Adrenal gland (tissue), 12 donors: Measurements from ENCODE around the gene ZC2HC1B. TPM values are rescaled to one million over a fixed set of nuclear protein-coding genes. Genes with fewer than 3 reads are reported as not detected.

Source experiments
- DNase-seq, 7 donors: peaks; one replicate each; pipeline ENCODE4 v3.0.0-alpha.2; 2019 to 2020
- H3K27ac ChIP-seq, 5 donors: fragments of 200-600 bp; sonication (generic) in 4 of 5; 1 replicate in 3 of 5; 2 replicates in 2 of 5; pipeline versions ENCODE4 v1.5.1 to v1.8.0; 2016 to 2020; ENCODE audit warnings: mild to moderate bottlenecking in 1 of 5
- H3K27me3 ChIP-seq: fragments of 200-600 bp; 2 replicates; pipeline ENCODE4 v1.8.0; 2021
- H3K36me3 ChIP-seq, 2 donors: fragments of 200-600 bp; replicated peaks in 1 of 2; 1 replicate in 1 of 2; 2 replicates in 1 of 2; pipeline versions ENCODE4 v1.5.1 to v1.8.0; 2018 to 2022
- H3K4me1 ChIP-seq, 2 donors: fragments of 200-600 bp; replicated peaks in 1 of 2; 1 replicate in 1 of 2; 2 replicates in 1 of 2; pipeline versions ENCODE4 v1.5.1 to v1.8.0; 2018 to 2021
- H3K4me3 ChIP-seq, 4 donors: fragments of 200-600 bp; sonication (generic) in 3 of 4; one replicate each; pipeline ENCODE4 v1.5.1; 2016 to 2018
- H3K9me3 ChIP-seq, 3 donors: fragments of 200-600 bp; sonication (generic) in 1 of 3; replicated peaks in 1 of 3; 1 replicate in 2 of 3; 2 replicates in 1 of 3; pipeline versions ENCODE4 v1.5.1 to v1.8.0; 2016 to 2021
- CTCF ChIP-seq, 6 experiments: fragments of 450-650 bp in 4 of 6; fragments of 200-600 bp in 2 of 6; sonication (generic) in 1 of 6; IDR thresholded peaks; 1 replicate in 5 of 6; 2 replicates in 1 of 6; pipeline versions ENCODE4 v1.5.1 to v1.8.0; 2016 to 2021; ENCODE audit warnings: antibody characterized with exemption in 6 of 6, mild to moderate bottlenecking in 2 of 6, moderate library complexity in 1 of 6
- POLR2A ChIP-seq, 2 donors: fragments of 450-650 bp; IDR thresholded peaks; one replicate each; pipeline ENCODE4 v1.6.1; 2017; ENCODE audit warnings: antibody characterized with exemption in 2 of 2, mild to moderate bottlenecking in 2 of 2, moderate library complexity in 1 of 2
- WGBS, 4 donors: extraction: QIAGEN DNeasy Blood & Tissue Kit in 2 of 4; methylation state at CpG; one replicate each; pipeline versions ENCODE4 v1.1.5 to v1.1.7; 2013 to 2017; 5-methylcytosine and 5-hydroxymethylcytosine counted together
- intact Hi-C, 2 donors: fragments of 100-400 bp; cut with DNase I; formaldehyde crosslinking; loops; one replicate each; pipeline versions ENCODE4 v1.14.1 to v1.15.0; 2022 to 2023
- polyA plus RNA-seq, 3 donors: library from polyadenylated mRNA; stranded (reverse); fragments of 200-250 nt in 2 of 3; fragments of 350-450 nt in 1 of 3; fragmentation: Illumina TruSeq in 1 of 3; extraction: RNeasy Lipid Tissue Mini Kit (QIAGEN cat#74804) in 1 of 3; gene quantifications; one replicate each; pipeline ENCODE4 v1.2.3, GENCODE V29; 2013 to 2014
- total RNA-seq, 9 donors: library from RNA; depleted of rRNA in 4 of 9; stranded (reverse); fragments of >200 nt in 4 of 9; fragments of 120-200 nt in 1 of 9; fragmentation: NEBNext Ultra II Directional in 1 of 9; extraction: Animal tissue kit (Norgen Biotek cat#: 25700) in 1 of 9; gene quantifications; one replicate each; pipeline versions ENCODE4 v1.1.0 to v1.2.4, GENCODE V29; 2013 to 2023
- donor health status: healthy with polysubstance abuse.
- donor health status: Bipolar disorder and iron deficiency.
- donor health status: DM: yes; HTN: yes; CAD: no.
- donor health status: DM: no; HTN: no; CAD: no.
- donor health status: DM: no; HTN: no; CAD: no.
- donor health status: DM: yes; HTN: yes; CAD: no.

The ZC2HC1B gene
- total and polyA plus RNA-seq, 12 donors = 0.32 to 1.0 TPM; not detected in 10

GRCh38 chr6:143880412-143880811, 16.1 kb downstream of the ZC2HC1B start:
- WGBS, 4 donors = 86 to 92% (median 88%) methylated on average over 2 of the region's 2 CpGs
- no peak overlapping the region for H3K4me3 ChIP-seq
- TF ChIP-seq CTCF (IDR thresholded peaks at IDR 0.05) = no peak
- TF ChIP-seq POLR2A (IDR thresholded peaks at IDR 0.05) = no peak
- H3K9me3 ChIP-seq = no peaks in the 10 kb centered on the region
- no peak for DNase-seq
- no peaks in the 10 kb centered on the region for H3K27me3 ChIP-seq
- intact Hi-C loops = no loop called here
- no peak overlapping the region for H3K27ac ChIP-seq
- H3K4me1 ChIP-seq = no peaks in the 10 kb centered on the region
- no peaks in the 10 kb centered on the region for H3K36me3 ChIP-seq

GRCh38 chr6:143882401-143882930, 18.2 kb downstream of the ZC2HC1B start:
- Histone ChIP-seq H3K4me1 (no peaks in the 10 kb centered on the region), H3K4me3 (no peak overlapping the region), H3K27me3 (no peaks in the 10 kb centered on the region), H3K36me3 (no peaks in the 10 kb centered on the region), H3K27ac (no peak overlapping the region), H3K9me3 (no peaks in the 10 kb centered on the region)
- WGBS, 4 donors = 71 to 78% (median 74%) methylated on average over 2 of the region's 2 CpGs
- DNase-seq = no peak
- no peak for TF ChIP-seq CTCF (IDR thresholded peaks at IDR 0.05)
- TF ChIP-seq POLR2A (IDR thresholded peaks at IDR 0.05) = no peak
- intact Hi-C loops = no loop called here

GRCh38 chr6:143884216-143884900, 20.1 kb downstream of the ZC2HC1B start:
- no peak for DNase-seq
- Histone ChIP-seq H3K9me3 (no peaks in the 10 kb centered on the region), H3K27ac (no peak overlapping the region), H3K27me3 (no peaks in the 10 kb centered on the region), H3K36me3 (no peaks in the 10 kb centered on the region), H3K4me3 (no peak overlapping the region), H3K4me1 (no peaks in the 10 kb centered on the region)
- WGBS, 4 donors = 78 to 85% (median 83%) methylated on average over 7 of the region's 7 CpGs
- intact Hi-C loops = no loop called here
- TF ChIP-seq POLR2A (IDR thresholded peaks at IDR 0.05) (no peak), CTCF (IDR thresholded peaks at IDR 0.05) (no peak)

- no peak for DNase-seq
- no peaks in the 10 kb centered on the region for H3K9me3 ChIP-seq
- no peak overlapping the region for H3K4me3 ChIP-seq
- no peaks in the 10 kb centered on the region for H3K36me3 ChIP-seq
- intact Hi-C loops = no loop called here
- WGBS, 4 donors = 96 to 100% (median 97%) methylated on average over 1 of the region's 1 CpG
- TF ChIP-seq POLR2A (IDR thresholded peaks at IDR 0.05) = no peak
- TF ChIP-seq CTCF (IDR thresholded peaks at IDR 0.05) = no peak
- no peaks in the 10 kb centered on the region for H3K4me1 ChIP-seq
- no peak overlapping the region for H3K27ac ChIP-seq
- no peaks in the 10 kb centered on the region for H3K27me3 ChIP-seq
Measured at GRCh38 chr6:143885116-143885515, 20.8 kb downstream of the ZC2HC1B start.
